NCI-H146 treated with DMSO at 0.1 percent for 48 hours (cell line): Measurements from ENCODE around the gene HPX.

Experiments
- DNase-seq: peaks from one replicate; lab custom pipeline; 2025; ENCODE audit not compliant: unreplicated experiment; lab: John Stamatoyannopoulos, UW

HPX gene, protein sequence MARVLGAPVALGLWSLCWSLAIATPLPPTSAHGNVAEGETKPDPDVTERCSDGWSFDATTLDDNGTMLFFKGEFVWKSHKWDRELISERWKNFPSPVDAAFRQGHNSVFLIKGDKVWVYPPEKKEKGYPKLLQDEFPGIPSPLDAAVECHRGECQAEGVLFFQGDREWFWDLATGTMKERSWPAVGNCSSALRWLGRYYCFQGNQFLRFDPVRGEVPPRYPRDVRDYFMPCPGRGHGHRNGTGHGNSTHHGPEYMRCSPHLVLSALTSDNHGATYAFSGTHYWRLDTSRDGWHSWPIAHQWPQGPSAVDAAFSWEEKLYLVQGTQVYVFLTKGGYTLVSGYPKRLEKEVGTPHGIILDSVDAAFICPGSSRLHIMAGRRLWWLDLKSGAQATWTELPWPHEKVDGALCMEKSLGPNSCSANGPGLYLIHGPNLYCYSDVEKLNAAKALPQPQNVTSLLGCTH

DNA sequence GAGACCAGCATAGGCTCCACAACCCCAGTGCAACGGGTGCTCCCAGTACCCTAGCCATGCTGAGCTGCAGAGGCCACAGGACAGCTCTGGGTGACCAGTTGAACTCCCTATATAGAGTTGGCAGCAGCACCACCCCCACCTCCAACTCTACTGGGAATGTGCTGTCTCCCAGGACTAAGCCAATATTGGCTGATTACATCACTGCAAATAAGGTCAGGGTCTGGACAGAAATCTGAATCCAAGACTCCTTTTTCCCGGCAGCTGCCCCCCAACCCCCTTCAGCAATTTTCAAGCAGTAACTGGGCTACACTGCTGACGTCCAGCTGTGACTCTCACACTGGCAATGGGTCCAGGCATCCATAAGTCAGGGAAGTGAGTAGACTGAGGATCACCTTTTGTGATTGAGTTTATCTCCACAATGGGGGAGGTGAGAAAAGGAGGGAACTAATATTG lies at the start of gene HPX:
HPX (minus strand) TSS at position 82 of the 453 bp plus-strand sequence; CDS start at position 58, 24 bp downstream.
- DNase-seq = no peak

DNA sequence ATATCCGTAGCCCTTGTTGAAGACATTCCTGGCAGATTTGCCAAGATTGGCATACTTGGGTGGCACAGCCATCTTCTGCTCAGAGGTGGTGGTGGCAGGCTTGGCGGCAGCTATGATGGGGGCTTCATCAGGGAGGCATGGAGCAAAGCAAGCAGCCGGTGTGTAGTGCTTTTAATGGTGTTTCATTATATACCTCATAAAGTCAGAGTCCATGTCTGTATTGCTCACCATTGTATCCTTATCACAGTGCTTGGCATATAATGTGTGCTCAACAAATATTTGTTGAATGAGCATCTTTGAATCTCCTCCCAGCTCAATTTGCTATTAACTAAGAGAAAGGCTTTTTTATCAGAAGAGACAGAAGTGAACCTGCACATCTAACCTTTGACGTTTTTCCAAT lies 48.5 kb upstream of the HPX start:
- peak; percentile 75 for DNase-seq

DNA sequence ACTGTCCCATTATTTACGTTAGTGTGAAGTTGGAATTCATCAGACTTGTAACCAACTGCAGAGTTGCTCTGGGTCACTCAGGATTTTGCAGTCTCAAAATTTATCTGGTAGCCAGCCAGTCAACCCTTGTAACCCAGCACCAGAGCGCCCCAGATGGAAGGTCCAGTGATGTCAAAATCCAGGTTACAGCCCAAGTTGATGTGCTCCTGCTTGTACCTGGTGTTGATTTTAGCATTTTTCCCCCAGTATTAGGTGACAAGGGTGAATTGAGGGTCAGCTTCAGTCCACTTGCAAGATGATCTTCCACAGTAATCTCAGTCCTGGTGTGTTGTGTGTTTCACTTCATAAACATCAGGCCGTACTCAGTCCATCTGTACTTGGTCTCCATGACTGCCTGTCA lies 48.0 kb upstream of the HPX start:
- no peak for DNase-seq

DNA sequence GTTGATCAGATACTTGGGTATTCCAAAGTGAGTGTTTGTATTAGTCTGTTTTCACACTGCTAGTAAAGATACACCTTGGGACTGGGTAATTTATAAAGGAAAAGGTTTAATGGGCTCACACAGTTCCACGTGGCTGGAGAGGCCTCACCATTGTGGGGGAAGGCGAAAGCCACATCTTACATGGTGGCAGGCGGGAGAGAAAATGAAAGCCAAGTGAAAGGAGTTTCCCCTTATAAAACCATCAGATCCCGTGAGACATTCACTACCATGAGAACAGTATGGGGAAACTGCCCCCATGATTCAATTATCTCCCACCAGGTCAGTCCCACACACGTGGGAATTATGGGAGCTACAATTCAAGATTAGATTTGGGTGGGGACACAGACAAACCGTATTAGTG lies 47.6 kb upstream of the HPX start:
- DNase-seq = no peak

DNA sequence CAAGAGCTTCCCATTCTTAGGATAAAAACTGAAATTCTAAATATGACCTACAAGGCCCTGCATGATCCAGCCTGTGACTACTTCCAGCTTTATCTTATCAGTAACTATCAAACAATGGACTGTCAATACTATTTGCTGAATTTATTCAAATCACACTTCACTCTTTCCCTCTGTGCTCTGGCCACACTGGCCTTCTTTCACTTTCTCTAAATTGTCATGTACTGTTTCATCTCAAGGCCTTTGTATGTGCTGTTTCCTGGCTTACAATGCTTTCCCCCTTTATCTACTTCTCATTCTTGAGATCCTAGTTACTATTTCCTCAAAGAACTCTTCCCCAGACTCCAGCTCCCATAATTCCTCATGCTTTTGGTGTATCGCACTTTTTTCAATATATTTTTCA lies 46.2 kb upstream of the HPX start:
- no peak for DNase-seq

DNA sequence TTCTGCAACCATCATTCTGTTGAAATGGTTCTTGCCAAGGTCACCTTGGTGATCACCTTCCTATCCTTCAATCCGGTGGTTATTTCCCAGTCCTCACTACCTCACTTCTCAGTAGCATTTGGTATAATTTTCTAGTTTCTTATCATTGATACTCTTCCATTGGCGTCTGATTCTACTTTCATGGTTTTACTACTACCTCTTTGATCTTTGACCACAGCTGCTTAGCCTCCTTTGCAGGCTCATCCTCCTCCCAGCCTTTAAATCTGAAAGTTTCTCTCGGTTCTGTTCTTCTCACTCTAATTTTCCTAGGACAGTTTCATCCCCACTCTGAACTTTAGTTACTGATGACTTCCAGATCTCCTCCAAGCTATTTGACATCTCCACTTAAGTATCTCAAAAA lies 45.5 kb upstream of the HPX start:
- no peak for DNase-seq

DNA sequence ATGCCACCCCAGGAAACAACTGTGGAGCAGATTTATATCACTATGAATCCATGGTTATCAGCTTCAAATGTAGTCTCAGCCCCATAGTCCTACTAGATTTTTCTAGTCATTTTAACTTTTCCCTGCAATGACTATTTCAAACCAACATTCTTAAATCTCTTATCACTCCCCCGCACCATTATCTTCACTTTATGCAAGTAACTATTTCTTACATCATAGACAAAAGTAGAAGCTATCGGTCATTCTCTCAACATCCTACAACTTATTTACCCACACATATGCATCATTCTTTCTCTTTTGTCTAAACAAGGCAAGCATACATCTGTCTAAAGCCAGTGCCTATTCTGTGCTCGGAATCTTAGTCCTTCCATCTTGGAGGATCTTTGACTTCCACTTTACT lies 44.9 kb upstream of the HPX start:
- no peak for DNase-seq

DNA sequence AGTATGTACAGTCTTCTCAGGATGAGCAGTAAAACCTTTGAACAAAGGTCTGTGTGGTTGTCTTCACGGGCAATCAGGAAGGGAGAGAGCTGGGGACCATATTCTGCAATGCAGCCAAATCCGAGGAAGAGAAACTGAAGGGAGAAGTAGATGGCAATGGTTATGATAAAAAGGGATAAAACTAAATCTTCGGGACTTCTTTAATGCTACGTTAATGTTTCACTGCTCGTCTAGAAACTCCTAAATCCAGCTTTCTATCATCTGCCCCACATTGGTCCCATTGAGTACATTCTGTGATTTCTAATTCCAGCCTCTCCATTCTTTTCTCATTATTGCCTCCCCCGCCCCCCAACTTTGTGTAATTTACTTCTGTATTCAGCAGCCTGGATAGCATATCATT lies 42.2 kb upstream of the HPX start:
- DNase-seq = no peak

DNA sequence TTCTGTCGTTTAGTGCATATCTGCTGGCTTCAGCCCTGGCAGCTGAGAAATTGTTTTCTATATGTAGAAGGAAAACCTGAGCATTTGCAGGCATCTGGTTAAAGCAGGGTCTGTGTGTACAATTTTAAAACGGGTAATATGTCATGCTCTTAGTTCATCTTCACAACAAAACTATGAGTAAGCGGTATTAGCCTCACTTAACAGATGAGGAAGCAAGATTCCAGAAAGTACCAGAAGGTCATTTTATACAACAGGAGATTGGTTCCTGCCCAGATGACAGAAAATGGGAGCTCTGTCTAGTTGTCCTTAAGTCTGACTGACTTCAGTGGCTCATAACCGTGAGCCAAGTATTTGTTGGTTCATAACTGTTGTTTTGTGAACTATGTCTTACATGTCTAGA lies 41.7 kb upstream of the HPX start:
- no peak for DNase-seq

DNA sequence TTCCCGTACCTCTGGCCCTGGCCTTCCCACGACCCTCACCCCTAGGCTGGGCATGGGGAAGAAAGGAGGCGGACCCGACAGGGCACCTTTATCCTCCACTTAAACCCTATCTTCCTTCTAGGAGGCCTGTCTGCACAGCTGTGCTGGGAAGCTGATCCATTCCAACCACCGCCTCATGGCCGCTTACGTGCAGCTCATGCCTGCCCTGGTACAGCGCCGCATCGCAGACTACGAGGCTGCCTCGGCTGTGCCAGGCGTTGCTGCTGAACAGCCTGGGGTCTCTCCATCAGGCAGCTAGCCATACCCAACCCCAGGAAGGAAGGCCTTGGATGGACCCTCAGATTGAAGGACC lies 41.1 kb upstream of the HPX start:
- no peak for DNase-seq

DNA sequence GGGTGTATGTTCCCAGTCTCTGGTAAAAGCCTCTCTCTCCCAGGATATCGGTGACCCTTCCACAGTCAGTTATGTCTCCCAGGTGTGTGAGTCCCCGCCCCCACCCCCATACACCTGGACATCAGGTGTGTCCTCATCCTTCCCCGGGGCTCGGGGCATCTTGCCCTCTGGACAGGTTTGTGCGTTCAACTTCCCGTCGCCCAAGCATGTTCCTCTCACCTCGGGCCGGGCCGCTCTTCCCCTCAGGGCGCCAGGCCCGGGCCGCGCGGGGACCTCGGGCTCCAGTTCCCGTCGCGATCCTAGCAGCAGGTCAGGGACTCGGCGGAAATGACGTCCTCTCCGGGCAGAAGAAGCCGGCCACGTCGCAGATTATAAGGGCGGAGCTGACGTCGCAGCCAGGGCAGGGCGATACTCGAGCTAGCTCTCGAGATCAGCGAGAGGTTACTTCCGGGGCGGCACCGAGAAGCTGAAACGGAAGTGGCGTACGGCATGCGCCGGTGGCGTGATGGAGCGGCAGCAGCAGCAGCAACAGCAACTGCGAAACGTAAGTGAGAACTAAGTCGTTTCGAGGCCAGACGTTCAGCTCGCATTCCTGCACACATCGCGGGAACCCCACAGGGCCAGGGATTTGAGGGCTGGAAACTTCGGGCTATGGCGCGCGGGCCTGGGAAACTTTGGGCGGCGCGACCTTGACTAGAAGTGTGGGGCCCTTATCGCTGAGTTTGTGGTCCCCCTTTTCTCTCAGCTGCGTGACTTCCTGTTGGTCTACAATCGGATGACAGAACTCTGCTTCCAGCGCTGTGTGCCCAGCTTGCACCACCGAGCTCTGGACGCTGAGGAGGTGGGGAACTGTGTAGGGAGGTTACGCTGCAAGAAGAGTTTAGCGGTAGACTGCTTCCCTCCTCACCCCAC lies 40.5 kb upstream of the HPX start, which contains the start of the genes ARFIP2 and TIMM10B:
ARFIP2 (minus strand) TSS at position 320 of the 912 bp plus-strand sequence. CDS start 910 bp downstream, outside the sequence.
TIMM10B (plus strand) TSS at position 490 of the 912 bp plus-strand sequence; CDS start at position 506, 16 bp downstream.
- peak; percentile 90 for DNase-seq

DNA sequence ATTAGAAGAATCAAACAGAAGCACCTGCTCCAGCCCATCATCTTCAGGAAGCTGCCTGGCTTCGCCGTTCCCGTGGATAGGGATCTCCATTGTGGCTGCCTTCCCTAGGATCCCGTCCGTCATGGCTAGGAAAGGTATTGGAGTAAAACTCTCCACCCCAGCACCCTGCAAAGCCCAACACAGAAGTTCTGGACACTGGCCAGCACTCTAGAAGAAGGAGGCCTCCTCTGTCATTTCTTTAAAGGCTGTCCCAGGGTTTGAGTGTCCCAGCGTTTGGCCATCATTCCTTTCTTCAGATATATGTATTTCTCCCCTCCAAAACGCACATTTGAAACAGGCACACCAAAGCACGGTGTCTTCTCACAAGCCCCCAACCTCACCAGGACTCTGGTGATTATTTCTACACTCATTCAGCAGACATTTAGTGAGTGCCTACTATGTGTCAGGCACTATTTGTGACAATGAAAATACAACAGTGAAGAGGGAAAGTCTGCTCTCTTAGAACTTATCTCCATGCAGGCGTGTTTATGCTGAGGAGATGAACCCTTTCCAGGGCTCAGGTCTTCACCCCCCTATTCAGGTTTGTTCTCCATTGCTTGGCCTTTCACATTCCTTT lies 39.6 kb upstream of the HPX start:
- no peak for DNase-seq

DNA sequence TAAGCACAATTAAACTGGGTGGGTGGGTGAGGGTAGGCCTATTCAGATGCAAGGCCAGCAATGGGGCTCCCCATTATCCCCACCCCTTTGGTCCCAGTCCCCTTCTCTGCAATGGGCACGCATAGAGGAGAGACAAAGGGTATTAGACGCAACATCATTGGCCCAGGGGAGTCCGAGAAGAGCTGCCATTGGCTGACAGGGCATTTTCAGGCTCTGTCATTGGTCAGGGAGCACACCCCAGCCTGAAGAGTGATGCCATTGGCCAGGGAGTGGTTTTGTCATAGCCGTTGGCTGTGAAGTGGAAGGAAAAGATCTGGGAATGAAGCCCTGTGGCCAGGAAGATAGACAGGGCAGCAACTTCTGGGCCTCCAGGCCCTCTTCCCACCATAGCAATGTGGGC lies 35.8 kb upstream of the HPX start:
- DNase-seq = no peak

DNA sequence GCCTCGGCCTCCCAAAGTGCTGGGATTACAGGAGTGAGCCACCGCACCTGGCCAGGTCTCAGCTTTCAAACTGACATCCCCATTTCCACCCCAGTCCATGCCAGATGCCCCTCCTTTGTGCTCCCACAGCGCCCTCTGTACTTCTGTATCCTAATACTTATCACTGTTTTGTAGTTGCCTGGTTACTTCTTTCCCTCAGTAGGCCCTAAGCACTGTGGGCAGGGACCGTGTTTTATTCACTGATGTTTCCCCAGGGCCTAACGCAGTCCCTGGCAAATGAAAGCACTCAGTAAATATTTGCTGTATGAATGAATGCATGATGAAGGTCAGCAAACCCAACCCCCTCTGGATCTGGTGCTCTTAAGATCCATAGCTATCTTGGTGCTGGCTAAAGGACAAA lies 35.1 kb upstream of the HPX start:
- no peak for DNase-seq

DNA sequence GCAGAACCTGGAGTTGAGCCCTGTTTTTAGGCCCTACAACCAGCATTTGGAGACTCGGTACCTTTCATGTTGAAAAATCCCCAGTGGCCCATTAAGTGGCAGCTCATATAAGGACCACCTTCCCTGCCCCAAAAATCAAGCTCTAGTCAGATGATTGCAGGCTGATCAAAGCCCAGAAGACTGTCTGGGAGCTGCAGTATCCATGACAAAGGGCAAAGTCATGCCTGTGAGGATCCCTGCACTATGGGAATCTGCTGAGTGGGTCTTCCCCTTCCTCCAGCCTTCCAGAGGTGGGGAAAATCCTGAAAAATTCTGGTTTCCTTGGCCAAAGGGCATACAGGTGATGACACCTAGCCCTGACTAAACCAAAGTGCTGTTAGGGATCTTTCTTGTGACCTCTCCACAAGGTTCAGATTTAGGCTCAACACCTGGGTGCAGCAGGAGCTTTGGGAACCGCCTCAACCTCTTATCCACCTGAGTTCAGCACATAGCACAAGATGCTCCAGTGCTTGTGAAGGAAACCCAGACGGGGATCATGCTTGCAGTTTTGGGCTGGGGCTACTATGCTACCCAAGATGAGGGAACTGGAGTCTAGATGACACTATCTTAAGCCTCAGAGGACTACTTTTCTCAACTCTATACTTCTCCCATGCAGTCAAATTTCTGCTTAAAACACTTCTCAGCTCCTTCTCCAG lies 34.2 kb upstream of the HPX start:
- DNase-seq = no peak

DNA sequence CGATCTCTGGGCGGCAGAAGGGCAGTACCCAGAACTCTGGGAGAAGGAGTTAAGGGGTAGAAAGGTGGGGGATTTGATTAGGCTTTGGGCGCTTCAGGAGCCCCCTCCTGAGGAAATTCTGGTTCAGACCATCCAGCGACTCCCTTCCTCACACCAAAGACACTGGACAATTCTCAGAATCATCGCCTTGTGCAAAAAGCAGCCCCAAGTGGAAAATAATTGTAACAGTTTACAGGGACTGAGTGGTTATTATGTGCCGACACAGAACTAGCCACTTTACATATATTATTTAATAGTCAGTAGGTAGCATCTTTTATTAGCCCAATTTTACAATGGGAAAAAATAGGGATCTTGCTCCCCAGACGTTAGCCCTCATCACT lies 33.6 kb upstream of the HPX start:
- no peak for DNase-seq

DNA sequence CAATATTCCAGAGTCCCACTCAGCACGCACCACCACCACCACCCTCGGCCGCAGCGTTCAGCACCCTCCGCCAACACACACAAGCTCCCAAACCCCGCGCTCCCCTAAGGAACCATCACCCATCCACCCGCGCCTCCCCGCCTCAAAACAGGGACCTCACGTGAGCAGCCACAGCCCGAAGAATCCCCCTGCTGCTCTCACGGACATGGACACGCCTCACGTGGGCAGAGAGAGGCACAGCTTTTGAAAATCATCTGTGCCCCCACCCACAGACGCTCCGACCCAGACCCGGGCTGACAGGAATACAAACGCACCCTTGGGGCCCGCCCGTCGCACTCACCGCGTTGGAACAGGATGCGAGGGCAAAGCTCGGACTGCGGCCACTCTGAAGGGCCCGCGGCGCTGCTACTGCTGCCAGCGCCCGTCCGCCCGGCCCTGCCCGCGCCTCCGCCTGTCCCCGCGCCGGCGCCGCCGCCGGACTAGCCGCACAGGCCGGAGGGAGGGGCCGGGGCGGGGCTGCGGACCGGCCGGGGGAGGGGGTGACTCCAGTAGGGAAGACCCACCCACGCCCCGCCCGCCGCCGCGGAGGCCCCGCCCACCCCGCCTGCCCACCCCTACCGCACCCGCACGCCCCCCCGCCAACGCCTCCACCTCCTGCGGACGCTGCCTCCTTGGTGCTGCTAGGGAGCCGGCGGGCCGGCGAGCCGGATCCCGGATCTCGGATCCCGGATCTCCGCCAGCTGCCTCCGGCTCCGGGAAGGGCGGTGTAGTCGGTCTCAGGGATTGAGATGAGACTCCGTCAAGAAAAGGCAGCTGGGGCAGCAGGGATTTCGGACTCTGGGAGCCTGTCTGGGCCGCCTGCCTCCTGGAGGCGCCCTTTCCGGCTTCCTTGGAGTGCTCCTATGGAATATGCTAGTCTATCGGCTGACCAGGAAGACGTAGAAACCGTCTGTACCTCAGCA lies 32.9 kb upstream of the HPX start, which contains the start of gene TRIM3:
TRIM3 (minus strand) TSS at position 491 of the 962 bp plus-strand sequence. CDS start 8,246 bp downstream, outside the sequence.
- peak; percentile 59 for DNase-seq

DNA sequence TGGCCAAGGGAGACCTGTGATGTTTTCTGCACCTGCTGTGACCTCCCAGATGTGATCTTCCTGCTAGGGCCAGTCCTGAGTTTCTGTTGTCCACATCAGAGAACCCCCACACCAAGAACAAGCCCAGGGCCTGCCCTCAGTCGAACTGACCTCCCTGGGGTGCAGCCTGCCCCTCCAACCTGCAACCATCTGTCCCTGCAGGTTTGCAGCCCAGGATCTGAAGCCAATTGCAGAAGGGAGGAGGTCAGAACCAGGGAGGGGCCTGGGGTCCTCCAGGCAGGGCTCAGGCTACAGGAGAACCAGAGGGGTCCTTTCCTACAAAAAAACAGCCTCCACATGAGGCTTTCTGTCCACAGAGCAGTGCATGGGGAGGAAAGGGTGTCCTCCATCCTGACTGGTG lies 32.1 kb upstream of the HPX start:
- no peak for DNase-seq

DNA sequence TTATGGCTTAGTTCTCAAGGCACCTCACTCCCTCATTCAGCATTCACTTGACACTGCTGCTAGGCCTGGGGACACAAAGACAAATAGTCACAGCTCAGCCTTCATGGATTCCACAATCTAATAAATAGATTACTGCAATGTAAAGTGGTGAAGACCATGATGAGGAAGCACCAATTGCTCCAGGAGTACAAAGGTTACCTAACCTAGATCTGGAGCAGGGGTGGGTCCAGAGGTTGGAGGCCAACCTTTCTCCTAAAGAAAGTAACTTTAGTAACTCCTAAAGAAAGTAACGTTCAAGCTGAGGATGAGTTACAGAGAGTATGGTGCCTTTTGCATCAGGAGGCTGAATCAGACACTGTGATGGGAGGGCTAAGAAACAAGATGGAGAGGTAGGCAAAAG lies 28.8 kb upstream of the HPX start:
- no peak for DNase-seq
